ENCODE measurements around the gene PET117.

Gene PET117

GRCh38 chr20:18166241-18166881 is 28.7 kb downstream of the PET117 start:
- Histone ChIP-seq H2BK120ac (ENCODE audit: low read depth, low read length) (no peak overlapping the region), H3K27me3 (ENCODE audit: control insufficient read depth in 3 of 3, insufficient read depth in 3 of 3, low read depth in 1 of 3, low read length in 3 of 3) (no peaks in the 10 kb centered on the region), H3K4me2 (ENCODE audit: insufficient read depth, low read length, poor library complexity, severe bottlenecking) (no peak overlapping the region), H4K8ac (ENCODE audit: low read depth, low read length) (no peak overlapping the region), H3K9ac (ENCODE audit: low read depth, low read length, poor library complexity) (no peak overlapping the region), H3K4me1 (ENCODE audit: control insufficient read depth in 2 of 2, insufficient read depth in 1 of 2, low read depth in 1 of 2, low read length in 2 of 2) (peaks cover 0 to 12% of the 10 kb centered on the region in 2 donors), H3K4me3 (ENCODE audit: low read length in 2 of 2) (no peak overlapping the region), H2BK12ac (ENCODE audit: low read length) (no peak overlapping the region), H3K27ac (replicated peaks; ENCODE audit: low read length) (peak overlapping the region; percentile 10), H3K9me3 (replicated peaks in 1 of 2; ENCODE audit: control insufficient read depth in 2 of 2, insufficient read depth in 1 of 2, low read depth in 1 of 2, low read length in 2 of 2) (no peaks in the 10 kb centered on the region), H2AK5ac (ENCODE audit: low read depth, low read length) (peak overlapping the region; percentile 30), H3K36me3 (replicated peaks in 1 of 2; ENCODE audit: control insufficient read depth in 2 of 2, insufficient read depth in 2 of 2, low read length in 2 of 2) (peaks cover 14 to 79% of the 10 kb centered on the region in 2 donors), H3K18ac (ENCODE audit: low read length) (no peak overlapping the region), H2BK5ac (ENCODE audit: low read length) (no peak overlapping the region), H3K4ac (ENCODE audit: low read length) (no peak overlapping the region), H3K14ac (ENCODE audit: low read length) (no peak overlapping the region), H3K79me1 (ENCODE audit: low read depth, low read length) (no peaks in the 10 kb centered on the region), H3K23ac (ENCODE audit: low read depth, low read length, poor library complexity) (no peak overlapping the region), H2AFZ (ENCODE audit: low read length) (no peak overlapping the region), H4K91ac (ENCODE audit: low read depth, low read length, poor library complexity) (no peak overlapping the region), H2BK15ac (ENCODE audit: low read length) (no peak overlapping the region)
- WGBS, 2 donors (ENCODE audit: extremely low coverage in 2 of 2, insufficient read length in 2 of 2, insufficient replicate concordance in 1 of 2): no CpG with 5 or more reads among the region's 5 CpGs
- no peak for DNase-seq (ENCODE audit: low spot score)

GRCh38 chr20:18166950-18167349 is 29.3 kb downstream of the PET117 start:
- Histone ChIP-seq H3K27ac (replicated peaks; ENCODE audit: low read length) (peak overlapping the region; percentile 10), H3K4me3 (ENCODE audit: low read length in 2 of 2) (no peak overlapping the region), H3K4ac (ENCODE audit: low read length) (no peak overlapping the region), H3K4me2 (ENCODE audit: insufficient read depth, low read length, poor library complexity, severe bottlenecking) (no peak overlapping the region), H3K14ac (ENCODE audit: low read length) (no peak overlapping the region), H4K91ac (ENCODE audit: low read depth, low read length, poor library complexity) (no peak overlapping the region), H3K23ac (ENCODE audit: low read depth, low read length, poor library complexity) (no peak overlapping the region), H3K27me3 (ENCODE audit: control insufficient read depth in 3 of 3, insufficient read depth in 3 of 3, low read depth in 1 of 3, low read length in 3 of 3) (no peaks in the 10 kb centered on the region), H2AK5ac (ENCODE audit: low read depth, low read length) (peak overlapping the region; percentile 30), H2AFZ (ENCODE audit: low read length) (no peak overlapping the region), H2BK15ac (ENCODE audit: low read length) (no peak overlapping the region), H2BK120ac (ENCODE audit: low read depth, low read length) (no peak overlapping the region), H3K79me1 (ENCODE audit: low read depth, low read length) (no peaks in the 10 kb centered on the region), H3K4me1 (ENCODE audit: control insufficient read depth in 2 of 2, insufficient read depth in 1 of 2, low read depth in 1 of 2, low read length in 2 of 2) (peaks cover 0 to 12% of the 10 kb centered on the region in 2 donors), H3K9me3 (replicated peaks in 1 of 2; ENCODE audit: control insufficient read depth in 2 of 2, insufficient read depth in 1 of 2, low read depth in 1 of 2, low read length in 2 of 2) (no peaks in the 10 kb centered on the region), H2BK5ac (ENCODE audit: low read length) (no peak overlapping the region), H3K9ac (ENCODE audit: low read depth, low read length, poor library complexity) (no peak overlapping the region), H4K8ac (ENCODE audit: low read depth, low read length) (no peak overlapping the region), H3K18ac (ENCODE audit: low read length) (peak overlapping the region; percentile 27), H3K36me3 (replicated peaks in 1 of 2; ENCODE audit: control insufficient read depth in 2 of 2, insufficient read depth in 2 of 2, low read length in 2 of 2) (peaks cover 10 to 73% of the 10 kb centered on the region in 2 donors), H2BK12ac (ENCODE audit: low read length) (no peak overlapping the region)
- no peak for DNase-seq (ENCODE audit: low spot score)
- no CpG with 5 or more reads among the region's 1 CpG for WGBS, 2 donors (ENCODE audit: extremely low coverage in 2 of 2, insufficient read length in 2 of 2, insufficient replicate concordance in 1 of 2)

- peaks cover 4% of the 10 kb centered on the region for H3K79me1 ChIP-seq (ENCODE audit: low read depth, low read length)
- no peak overlapping the region for H2BK12ac ChIP-seq (ENCODE audit: low read length)
- H3K9ac ChIP-seq (ENCODE audit: low read depth, low read length, poor library complexity): no peak overlapping the region
- H4K8ac ChIP-seq (ENCODE audit: low read depth, low read length): no peak overlapping the region
- H2BK15ac ChIP-seq (ENCODE audit: low read length): no peak overlapping the region
- H3K4me1 ChIP-seq (ENCODE audit: control insufficient read depth in 2 of 2, insufficient read depth in 1 of 2, low read depth in 1 of 2, low read length in 2 of 2): no peaks in the 10 kb centered on the region
- H3K4me2 ChIP-seq (ENCODE audit: insufficient read depth, low read length, poor library complexity, severe bottlenecking): no peak overlapping the region
- no peak overlapping the region for H3K14ac ChIP-seq (ENCODE audit: low read length)
- H3K4me3 ChIP-seq (ENCODE audit: low read length in 2 of 2): no peak overlapping the region
- H2BK5ac ChIP-seq (ENCODE audit: low read length): no peak overlapping the region
- no peak for DNase-seq (ENCODE audit: low spot score)
- no peaks in the 10 kb centered on the region for H3K9me3 ChIP-seq (replicated peaks in 1 of 2; ENCODE audit: control insufficient read depth in 2 of 2, insufficient read depth in 1 of 2, low read depth in 1 of 2, low read length in 2 of 2)
- H3K23ac ChIP-seq (ENCODE audit: low read depth, low read length, poor library complexity): no peak overlapping the region
- no peak overlapping the region for H3K4ac ChIP-seq (ENCODE audit: low read length)
- no peak overlapping the region for H3K18ac ChIP-seq (ENCODE audit: low read length)
- no peak overlapping the region for H3K27ac ChIP-seq (replicated peaks; ENCODE audit: low read length)
- H2AFZ ChIP-seq (ENCODE audit: low read length): no peak overlapping the region
- no peak overlapping the region for H4K91ac ChIP-seq (ENCODE audit: low read depth, low read length, poor library complexity)
- peaks cover 0 to 46% of the 10 kb centered on the region in 2 donors for H3K36me3 ChIP-seq (replicated peaks in 1 of 2; ENCODE audit: control insufficient read depth in 2 of 2, insufficient read depth in 2 of 2, low read length in 2 of 2)
- WGBS, 2 donors (ENCODE audit: extremely low coverage in 2 of 2, insufficient read length in 2 of 2, insufficient replicate concordance in 1 of 2): no CpG with 5 or more reads among the region's 2 CpGs
- no peak overlapping the region for H2BK120ac ChIP-seq (ENCODE audit: low read depth, low read length)
- H3K27me3 ChIP-seq (ENCODE audit: control insufficient read depth in 3 of 3, insufficient read depth in 3 of 3, low read depth in 1 of 3, low read length in 3 of 3): no peaks in the 10 kb centered on the region
- H2AK5ac ChIP-seq (ENCODE audit: low read depth, low read length): no peak overlapping the region
Observed at GRCh38 chr20:18172379-18172778, 34.7 kb downstream of the PET117 start.

- Histone ChIP-seq H3K4me1 (ENCODE audit: control insufficient read depth in 2 of 2, insufficient read depth in 1 of 2, low read depth in 1 of 2, low read length in 2 of 2) (no peaks in the 10 kb centered on the region), H3K9me3 (replicated peaks in 1 of 2; ENCODE audit: control insufficient read depth in 2 of 2, insufficient read depth in 1 of 2, low read depth in 1 of 2, low read length in 2 of 2) (peaks cover 2% of the 10 kb centered on the region in 2 donors), H3K14ac (ENCODE audit: low read length) (no peak overlapping the region), H3K23ac (ENCODE audit: low read depth, low read length, poor library complexity) (no peak overlapping the region), H2AK5ac (ENCODE audit: low read depth, low read length) (no peak overlapping the region), H4K8ac (ENCODE audit: low read depth, low read length) (no peak overlapping the region), H3K27me3 (ENCODE audit: control insufficient read depth in 3 of 3, insufficient read depth in 3 of 3, low read depth in 1 of 3, low read length in 3 of 3) (no peaks in the 10 kb centered on the region), H3K9ac (ENCODE audit: low read depth, low read length, poor library complexity) (no peak overlapping the region), H3K36me3 (replicated peaks in 1 of 2; ENCODE audit: control insufficient read depth in 2 of 2, insufficient read depth in 2 of 2, low read length in 2 of 2) (peaks cover 2 to 32% of the 10 kb centered on the region in 2 donors), H3K27ac (replicated peaks; ENCODE audit: low read length) (no peak overlapping the region), H2BK5ac (ENCODE audit: low read length) (no peak overlapping the region), H4K91ac (ENCODE audit: low read depth, low read length, poor library complexity) (no peak overlapping the region), H2BK15ac (ENCODE audit: low read length) (no peak overlapping the region), H3K4ac (ENCODE audit: low read length) (no peak overlapping the region), H2BK12ac (ENCODE audit: low read length) (no peak overlapping the region), H2AFZ (ENCODE audit: low read length) (no peak overlapping the region), H2BK120ac (ENCODE audit: low read depth, low read length) (no peak overlapping the region), H3K4me2 (ENCODE audit: insufficient read depth, low read length, poor library complexity, severe bottlenecking) (no peak overlapping the region), H3K4me3 (ENCODE audit: low read length in 2 of 2) (no peak overlapping the region), H3K18ac (ENCODE audit: low read length) (no peak overlapping the region), H3K79me1 (ENCODE audit: low read depth, low read length) (peaks cover 7% of the 10 kb centered on the region)
- no peak for DNase-seq (ENCODE audit: low spot score)
- no CpG with 5 or more reads among the region's 14 CpGs for WGBS, 2 donors (ENCODE audit: extremely low coverage in 2 of 2, insufficient read length in 2 of 2, insufficient replicate concordance in 1 of 2)
Observed at GRCh38 chr20:18174906-18175683, 37.4 kb downstream of the PET117 start.

Measured in neuronal stem cell (in vitro differentiated cells).